WTC11 (cell line): Measurements from ENCODE around the gene KDM4B. TPM values are rescaled to one million over a fixed set of nuclear protein-coding genes. Genes with fewer than 3 reads are reported as not detected.

Source experiments
- ATAC-seq: fragments of 200-7000 bp; cut with Tn5 transposase; 2 replicates; pipeline ENCODE4 v1.10.0; 2021; ENCODE audit warnings: mild to moderate bottlenecking, moderate library complexity
- CTCF ChIA-PET: fragments of 300-600 bp; sonication (Branson Sonifier 250); formaldehyde crosslinking; loops from one replicate; lab custom pipeline; 2021; ENCODE audit warnings: antibody characterized with exemption; lab: Charles Lee
- POLR2A ChIA-PET: fragments of 350-600 bp; sonication (Branson Sonifier 250); formaldehyde crosslinking; loops from one replicate; lab custom pipeline; 2021; ENCODE audit warnings: antibody characterized with exemption; lab: Charles Lee
- DNase-seq: peaks from one replicate; pipeline ENCODE4 v3.0.0; 2021; ENCODE audit warnings: low spot score
- H3K27ac Mint-ChIP-seq: 2 replicates; pipeline ENCODE4 v1.8.0; 2021; ENCODE audit warnings: mixed read lengths
- H3K27me3 Mint-ChIP-seq: 2 replicates; pipeline ENCODE4 v1.8.0; 2021; ENCODE audit warnings: low read depth, mild to moderate bottlenecking, moderate library complexity, mixed read lengths
- H3K36me3 Mint-ChIP-seq: 2 replicates; pipeline ENCODE4 v1.8.0; 2021; ENCODE audit warnings: mixed read lengths
- H3K4me1 Mint-ChIP-seq: 2 replicates; pipeline ENCODE4 v1.8.0; 2022; ENCODE audit warnings: mixed read lengths
- H3K4me3 Mint-ChIP-seq: 2 replicates; pipeline ENCODE4 v1.8.0; 2021; ENCODE audit warnings: mild to moderate bottlenecking, moderate library complexity, mixed read lengths
- H3K9me3 Mint-ChIP-seq: 2 replicates; pipeline ENCODE4 v1.8.0; 2021; ENCODE audit warnings: mixed read lengths
- ATF6 ChIP-seq: sonication (generic); formaldehyde crosslinking; IDR thresholded peaks from 2 replicates; pipeline ENCODE4 v1.8.1; 2023; ENCODE audit warnings: mild to moderate bottlenecking, missing genetic modification reagents
- CBFB ChIP-seq: sonication (generic); formaldehyde crosslinking; IDR thresholded peaks from 2 replicates; pipeline ENCODE4 v1.8.1; 2022; ENCODE audit warnings: mild to moderate bottlenecking, low read depth, missing genetic modification reagents
- ELF4 ChIP-seq: sonication (generic); formaldehyde crosslinking; IDR thresholded peaks from 2 replicates; pipeline ENCODE4 v1.8.1; 2022; ENCODE audit warnings: low read depth, mild to moderate bottlenecking, moderate library complexity, missing genetic modification reagents
- FOXK1 ChIP-seq: sonication (generic); formaldehyde crosslinking; IDR thresholded peaks from 2 replicates; pipeline ENCODE4 v1.8.0; 2022; ENCODE audit warnings: mild to moderate bottlenecking, moderate library complexity, missing genetic modification reagents
- GTF2I ChIP-seq: fragments of 250-450 bp; sonication (Bioruptor Pico); conservative IDR thresholded peaks from 2 replicates; pipeline ENCODE4 v1.4.0; 2021; ENCODE audit warnings: mild to moderate bottlenecking
- HMGXB4 ChIP-seq: sonication (generic); formaldehyde crosslinking; IDR thresholded peaks from 2 replicates; pipeline ENCODE4 v1.8.1; 2023; ENCODE audit warnings: mild to moderate bottlenecking, moderate library complexity, missing genetic modification reagents
- JAZF1 ChIP-seq: fragments of 250-450 bp; sonication (Bioruptor Pico); IDR thresholded peaks from 2 replicates; pipeline ENCODE4 v1.9.0; 2021; ENCODE audit warnings: moderate library complexity, mild to moderate bottlenecking, inconsistent platforms
- KAT7 ChIP-seq: sonication (generic); formaldehyde crosslinking; IDR thresholded peaks from 2 replicates; pipeline ENCODE4 v1.8.1; 2023; ENCODE audit warnings: missing genetic modification reagents, mild to moderate bottlenecking, borderline replicate concordance
- MYBL2 ChIP-seq: sonication (generic); formaldehyde crosslinking; IDR thresholded peaks from 2 replicates; pipeline ENCODE4 v1.8.1; 2023; ENCODE audit warnings: mild to moderate bottlenecking, moderate library complexity, missing genetic modification reagents
- RORB ChIP-seq: fragments of 250-450 bp; sonication (Bioruptor Pico); IDR thresholded peaks from 2 replicates; pipeline ENCODE4 v1.9.0; 2021; ENCODE audit warnings: mild to moderate bottlenecking
- SP1 ChIP-seq: sonication (generic); formaldehyde crosslinking; conservative IDR thresholded peaks from 2 replicates; pipeline ENCODE4 v1.8.1; 2022; ENCODE audit warnings: missing genetic modification reagents
- TCF7 ChIP-seq: sonication (generic); formaldehyde crosslinking; IDR thresholded peaks from 2 replicates; pipeline ENCODE4 v1.8.0; 2022; ENCODE audit warnings: mild to moderate bottlenecking, low read depth, missing genetic modification reagents, moderate library complexity
- ZBTB21 ChIP-seq: sonication (generic); formaldehyde crosslinking; IDR thresholded peaks from 2 replicates; pipeline ENCODE4 v1.8.1; 2023; ENCODE audit warnings: mild to moderate bottlenecking, missing genetic modification reagents, borderline replicate concordance
- ZNF232 ChIP-seq: sonication (generic); formaldehyde crosslinking; IDR thresholded peaks from 2 replicates; pipeline ENCODE4 v1.8.0; 2022; ENCODE audit warnings: mild to moderate bottlenecking, missing genetic modification reagents
- ZNF317 ChIP-seq: sonication (generic); formaldehyde crosslinking; IDR thresholded peaks from 2 replicates; pipeline ENCODE4 v1.8.1; 2023; ENCODE audit warnings: low read depth, mild to moderate bottlenecking, moderate library complexity, missing genetic modification reagents, borderline replicate concordance
- ZNF671 ChIP-seq: fragments of 250-450 bp; sonication (Bioruptor Pico); IDR thresholded peaks from 2 replicates; pipeline ENCODE4 v1.8.0; 2021; ENCODE audit warnings: mild to moderate bottlenecking
- total RNA-seq: library from RNA; stranded (reverse); gene quantifications from 3 replicates; pipeline ENCODE4 v1.2.3, GENCODE V29; 2021
- TF ChIP-seq, protein P1 (sequence below): sonication (generic); formaldehyde crosslinking; IDR thresholded peaks from 2 replicates; pipeline ENCODE4 v1.8.1; 2023; ENCODE audit warnings: mild to moderate bottlenecking, missing genetic modification reagents, moderate library complexity
- TF ChIP-seq, protein P2 (sequence below): sonication (generic); formaldehyde crosslinking; IDR thresholded peaks from 2 replicates; pipeline ENCODE4 v1.8.0; 2022; ENCODE audit warnings: mild to moderate bottlenecking, missing genetic modification reagents
- TF ChIP-seq, protein P3 (sequence below): fragments of 250-450 bp; sonication (Bioruptor Pico); IDR thresholded peaks from 2 replicates; pipeline ENCODE4 v1.9.0; 2021; ENCODE audit warnings: mild to moderate bottlenecking
- TF ChIP-seq, protein P4 (sequence below): sonication (generic); formaldehyde crosslinking; IDR thresholded peaks from 2 replicates; pipeline ENCODE4 v1.8.0; 2022; ENCODE audit warnings: missing genetic modification reagents
- TF ChIP-seq, protein P5 (sequence below): fragments of 250-450 bp; sonication (Bioruptor Pico); IDR thresholded peaks from 2 replicates; pipeline ENCODE4 v1.9.0; 2021; ENCODE audit warnings: moderate library complexity, mild to moderate bottlenecking, inconsistent platforms, borderline replicate concordance

KDM4B gene
- total RNA-seq, 1 experiment from 2014 or later = 43.2 TPM

- TF ChIP-seq JAZF1 (CRISPR knock-in tag) (no peak), HMGXB4 (CRISPR knock-in tag) (no peak), ZNF317 (CRISPR knock-in tag) (no peak), ZNF232 (CRISPR knock-in tag) (no peak), SP1 (no peak), ZNF671 (CRISPR knock-in tag) (no peak), ZBTB21 (CRISPR knock-in tag) (no peak), TCF7 (no peak), KAT7 (no peak), CBFB (no peak)
- TF ChIP-seq, protein P1, sequence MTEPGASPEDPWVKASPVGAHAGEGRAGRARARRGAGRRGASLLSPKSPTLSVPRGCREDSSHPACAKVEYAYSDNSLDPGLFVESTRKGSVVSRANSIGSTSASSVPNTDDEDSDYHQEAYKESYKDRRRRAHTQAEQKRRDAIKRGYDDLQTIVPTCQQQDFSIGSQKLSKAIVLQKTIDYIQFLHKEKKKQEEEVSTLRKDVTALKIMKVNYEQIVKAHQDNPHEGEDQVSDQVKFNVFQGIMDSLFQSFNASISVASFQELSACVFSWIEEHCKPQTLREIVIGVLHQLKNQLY (CRISPR knock-in tag) = no peak
- TF ChIP-seq, protein P2, sequence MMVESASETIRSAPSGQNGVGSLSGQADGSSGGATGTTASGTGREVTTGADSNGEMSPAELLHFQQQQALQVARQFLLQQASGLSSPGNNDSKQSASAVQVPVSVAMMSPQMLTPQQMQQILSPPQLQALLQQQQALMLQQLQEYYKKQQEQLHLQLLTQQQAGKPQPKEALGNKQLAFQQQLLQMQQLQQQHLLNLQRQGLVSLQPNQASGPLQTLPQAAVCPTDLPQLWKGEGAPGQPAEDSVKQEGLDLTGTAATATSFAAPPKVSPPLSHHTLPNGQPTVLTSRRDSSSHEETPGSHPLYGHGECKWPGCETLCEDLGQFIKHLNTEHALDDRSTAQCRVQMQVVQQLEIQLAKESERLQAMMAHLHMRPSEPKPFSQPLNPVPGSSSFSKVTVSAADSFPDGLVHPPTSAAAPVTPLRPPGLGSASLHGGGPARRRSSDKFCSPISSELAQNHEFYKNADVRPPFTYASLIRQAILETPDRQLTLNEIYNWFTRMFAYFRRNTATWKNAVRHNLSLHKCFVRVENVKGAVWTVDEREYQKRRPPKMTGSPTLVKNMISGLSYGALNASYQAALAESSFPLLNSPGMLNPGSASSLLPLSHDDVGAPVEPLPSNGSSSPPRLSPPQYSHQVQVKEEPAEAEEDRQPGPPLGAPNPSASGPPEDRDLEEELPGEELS (CRISPR knock-in tag) = no peak
- TF ChIP-seq, protein P3, sequence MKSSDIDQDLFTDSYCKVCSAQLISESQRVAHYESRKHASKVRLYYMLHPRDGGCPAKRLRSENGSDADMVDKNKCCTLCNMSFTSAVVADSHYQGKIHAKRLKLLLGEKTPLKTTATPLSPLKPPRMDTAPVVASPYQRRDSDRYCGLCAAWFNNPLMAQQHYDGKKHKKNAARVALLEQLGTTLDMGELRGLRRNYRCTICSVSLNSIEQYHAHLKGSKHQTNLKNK = no peak
- TF ChIP-seq, protein P4, sequence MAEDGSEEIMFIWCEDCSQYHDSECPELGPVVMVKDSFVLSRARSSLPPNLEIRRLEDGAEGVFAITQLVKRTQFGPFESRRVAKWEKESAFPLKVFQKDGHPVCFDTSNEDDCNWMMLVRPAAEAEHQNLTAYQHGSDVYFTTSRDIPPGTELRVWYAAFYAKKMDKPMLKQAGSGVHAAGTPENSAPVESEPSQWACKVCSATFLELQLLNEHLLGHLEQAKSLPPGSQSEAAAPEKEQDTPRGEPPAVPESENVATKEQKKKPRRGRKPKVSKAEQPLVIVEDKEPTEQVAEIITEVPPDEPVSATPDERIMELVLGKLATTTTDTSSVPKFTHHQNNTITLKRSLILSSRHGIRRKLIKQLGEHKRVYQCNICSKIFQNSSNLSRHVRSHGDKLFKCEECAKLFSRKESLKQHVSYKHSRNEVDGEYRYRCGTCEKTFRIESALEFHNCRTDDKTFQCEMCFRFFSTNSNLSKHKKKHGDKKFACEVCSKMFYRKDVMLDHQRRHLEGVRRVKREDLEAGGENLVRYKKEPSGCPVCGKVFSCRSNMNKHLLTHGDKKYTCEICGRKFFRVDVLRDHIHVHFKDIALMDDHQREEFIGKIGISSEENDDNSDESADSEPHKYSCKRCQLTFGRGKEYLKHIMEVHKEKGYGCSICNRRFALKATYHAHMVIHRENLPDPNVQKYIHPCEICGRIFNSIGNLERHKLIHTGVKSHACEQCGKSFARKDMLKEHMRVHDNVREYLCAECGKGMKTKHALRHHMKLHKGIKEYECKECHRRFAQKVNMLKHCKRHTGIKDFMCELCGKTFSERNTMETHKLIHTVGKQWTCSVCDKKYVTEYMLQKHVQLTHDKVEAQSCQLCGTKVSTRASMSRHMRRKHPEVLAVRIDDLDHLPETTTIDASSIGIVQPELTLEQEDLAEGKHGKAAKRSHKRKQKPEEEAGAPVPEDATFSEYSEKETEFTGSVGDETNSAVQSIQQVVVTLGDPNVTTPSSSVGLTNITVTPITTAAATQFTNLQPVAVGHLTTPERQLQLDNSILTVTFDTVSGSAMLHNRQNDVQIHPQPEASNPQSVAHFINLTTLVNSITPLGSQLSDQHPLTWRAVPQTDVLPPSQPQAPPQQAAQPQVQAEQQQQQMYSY (CRISPR knock-in tag) = no peak
These were observed 6.8 kb upstream of the KDM4B start (continued) for GRCh38 chr19:4962085-4962619.

DNA sequence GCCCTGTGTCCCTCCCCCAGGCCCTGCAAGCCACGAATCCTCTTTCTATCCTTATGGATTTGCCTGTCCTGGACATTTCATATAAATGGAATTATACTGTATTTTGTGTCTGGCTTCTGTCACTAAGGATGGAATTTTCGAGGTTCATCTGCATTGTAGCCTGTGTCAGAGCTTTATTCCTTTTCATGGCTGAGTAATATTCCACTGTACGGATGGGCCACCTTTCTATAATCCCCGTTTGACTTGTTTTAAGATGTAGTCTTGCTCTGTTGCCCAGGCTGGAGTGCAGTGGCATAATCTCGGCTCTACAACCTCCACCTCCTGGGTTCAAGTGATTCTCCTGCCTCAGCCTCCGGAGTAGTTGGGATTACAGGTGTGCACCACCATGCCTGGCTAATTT, 3.9 kb upstream of the KDM4B start:
- POLR2A ChIA-PET = no interaction called here
- no peaks in the 10 kb centered on the region; the same call in 1 of the 2 replicates for H3K9me3 Mint-ChIP-seq
- H3K27me3 Mint-ChIP-seq = no peaks in the 10 kb centered on the region
- CTCF ChIA-PET = no interaction called here
- ATAC-seq (no peak), DNase-seq (no peak)
- H3K4me3 Mint-ChIP-seq = no peak overlapping the region
- H3K27ac Mint-ChIP-seq = no peak overlapping the region
- TF ChIP-seq ELF4 (CRISPR knock-in tag) (no peak), FOXK1 (CRISPR knock-in tag) (no peak), MYBL2 (CRISPR knock-in tag) (no peak), ATF6 (CRISPR knock-in tag) (no peak), RORB (CRISPR knock-in tag) (no peak), GTF2I (0 out of 2 replicates have a peak, but pooled peaks have one; percentile 53), HMGXB4 (CRISPR knock-in tag) (no peak)
- TF ChIP-seq, protein P5, sequence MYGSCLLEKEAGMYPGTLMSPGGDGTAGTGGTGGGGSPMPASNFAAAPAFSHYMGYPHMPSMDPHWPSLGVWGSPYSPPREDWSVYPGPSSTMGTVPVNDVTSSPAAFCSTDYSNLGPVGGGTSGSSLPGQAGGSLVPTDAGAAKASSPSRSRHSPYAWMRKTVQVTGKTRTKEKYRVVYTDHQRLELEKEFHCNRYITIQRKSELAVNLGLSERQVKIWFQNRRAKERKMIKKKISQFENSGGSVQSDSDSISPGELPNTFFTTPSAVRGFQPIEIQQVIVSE (CRISPR knock-in tag) = no peak
- peaks cover 24% of the 10 kb centered on the region for H3K36me3 Mint-ChIP-seq
- peaks cover 16% of the 10 kb centered on the region for H3K4me1 Mint-ChIP-seq
